ENCODE results near the gene PTPN3.

PTPN3 gene

GRCh38 chr9:109451311-109452025 lies 46.6 kb downstream of the PTPN3 start:
- DNase-seq, result no peak

GRCh38 chr9:109450346-109450745 lies 47.8 kb downstream of the PTPN3 start:
- DNase-seq, result no peak

GRCh38 chr9:109449036-109449798 lies 48.9 kb downstream of the PTPN3 start:
- DNase-seq, result no peak

GRCh38 chr9:109448223-109448622 lies 49.9 kb downstream of the PTPN3 start:
- DNase-seq, result no peak

- no peak for DNase-seq
Observed at GRCh38 chr9:109447329-109448076, 50.6 kb downstream of the PTPN3 start.

- DNase-seq, result no peak
Observed at GRCh38 chr9:109444771-109445320, 53.3 kb downstream of the PTPN3 start.

GRCh38 chr9:109442716-109443115 lies 55.4 kb downstream of the PTPN3 start:
- DNase-seq, result no peak

- DNase-seq, result no peak
Observed at GRCh38 chr9:109441296-109441695, 56.8 kb downstream of the PTPN3 start.

- DNase-seq, result peak; percentile 11
Observed at GRCh38 chr9:109440797-109441287, 57.3 kb downstream of the PTPN3 start.

- DNase-seq, result no peak
Observed at GRCh38 chr9:109440117-109440515, 58.0 kb downstream of the PTPN3 start.

GRCh38 chr9:109439378-109440116 lies 58.6 kb downstream of the PTPN3 start:
- DNase-seq, result no peak

- DNase-seq, result no peak
Observed at GRCh38 chr9:109437286-109437685, 60.8 kb downstream of the PTPN3 start.

- DNase-seq, result no peak
Observed at GRCh38 chr9:109436071-109436470, 62.0 kb downstream of the PTPN3 start.

GRCh38 chr9:109433476-109433875 lies 64.6 kb downstream of the PTPN3 start:
- DNase-seq, result no peak

- DNase-seq, result no peak
Observed at GRCh38 chr9:109430231-109430630, 67.9 kb downstream of the PTPN3 start.

- DNase-seq, result no peak
Observed at GRCh38 chr9:109428854-109429253, 69.3 kb downstream of the PTPN3 start.

- DNase-seq, result no peak
Observed at GRCh38 chr9:109427886-109428285, 70.2 kb downstream of the PTPN3 start.

GRCh38 chr9:109426626-109427402 lies 71.3 kb downstream of the PTPN3 start:
- no peak for DNase-seq

- DNase-seq, result no peak
Observed at GRCh38 chr9:109424618-109425017, 73.5 kb downstream of the PTPN3 start.

- no peak for DNase-seq
Observed at GRCh38 chr9:109423877-109424276, 74.2 kb downstream of the PTPN3 start.

- no peak for DNase-seq
Observed at GRCh38 chr9:109422641-109423040, 75.5 kb downstream of the PTPN3 start.

Measured in stimulated activated naive CD4-positive, alpha-beta T cell treated with Interleukin-2 at 50 U/mL for 16 hours (primary cell).